Measurements from ENCODE around the gene RAD51B.
"Not testable (repeated sequence)": the region's sequence is repeated elsewhere in the genome, so short reads cannot be mapped to it uniquely, and the experiment has no call there.

RAD51B gene

DNA sequence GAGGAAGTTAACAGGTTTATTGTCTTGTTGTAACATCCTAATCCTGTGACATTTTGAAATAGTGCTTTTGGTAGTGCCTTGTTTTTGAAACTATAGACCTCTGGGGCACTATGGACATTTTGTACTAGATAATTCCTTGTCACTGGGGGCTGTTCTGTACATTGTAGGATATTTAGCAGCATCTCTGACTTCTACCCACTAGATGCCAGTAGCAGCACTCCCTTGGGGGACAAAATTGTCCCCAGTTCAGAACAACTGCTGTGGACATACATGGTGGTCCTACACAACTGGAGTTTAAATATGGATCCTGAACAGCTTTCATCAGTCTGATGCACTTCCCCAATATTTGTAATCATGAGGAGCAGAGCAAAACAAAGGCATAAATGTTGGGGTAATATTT, 264.7 kb downstream of the RAD51B start:
- H3K27ac Mint-ChIP-seq: no peak overlapping the region

DNA sequence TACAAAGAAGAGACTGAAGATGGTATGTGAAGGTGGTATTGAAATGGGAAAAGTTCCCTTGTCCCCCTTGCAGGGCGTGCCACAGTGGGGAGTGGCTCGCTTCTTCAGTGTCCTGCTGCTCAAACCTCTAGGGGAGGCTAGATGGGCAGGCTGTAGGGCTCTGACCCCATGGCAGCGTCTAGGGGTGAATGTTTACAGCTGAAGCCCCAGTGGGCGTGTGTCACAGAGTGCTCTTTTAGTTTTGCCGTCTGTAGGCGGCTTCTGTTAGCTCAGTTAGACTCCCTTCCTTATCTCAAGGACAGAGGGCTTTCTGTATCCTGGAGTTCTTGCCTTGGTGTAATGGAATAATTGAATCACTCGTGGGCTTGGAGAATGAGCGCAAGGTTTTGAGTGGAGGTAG, 266.2 kb downstream of the RAD51B start:
- H3K27me3 Mint-ChIP-seq: no peaks in the 10 kb centered on the region
- no peak overlapping the region for H3K4me3 Mint-ChIP-seq
- no peak overlapping the region for H3K27ac Mint-ChIP-seq

More for the DNA sequence above, 264.7 kb downstream of the RAD51B start:
- no peaks in the 10 kb centered on the region for H3K36me3 Mint-ChIP-seq (ENCODE audit: low read depth)
- H3K4me3 Mint-ChIP-seq: no peak overlapping the region
- H3K27me3 Mint-ChIP-seq: no peaks in the 10 kb centered on the region
- H3K9me3 Mint-ChIP-seq: no peaks in the 10 kb centered on the region
- H3K4me1 Mint-ChIP-seq (ENCODE audit: low read depth): peaks cover 21% of the 10 kb centered on the region

DNA sequence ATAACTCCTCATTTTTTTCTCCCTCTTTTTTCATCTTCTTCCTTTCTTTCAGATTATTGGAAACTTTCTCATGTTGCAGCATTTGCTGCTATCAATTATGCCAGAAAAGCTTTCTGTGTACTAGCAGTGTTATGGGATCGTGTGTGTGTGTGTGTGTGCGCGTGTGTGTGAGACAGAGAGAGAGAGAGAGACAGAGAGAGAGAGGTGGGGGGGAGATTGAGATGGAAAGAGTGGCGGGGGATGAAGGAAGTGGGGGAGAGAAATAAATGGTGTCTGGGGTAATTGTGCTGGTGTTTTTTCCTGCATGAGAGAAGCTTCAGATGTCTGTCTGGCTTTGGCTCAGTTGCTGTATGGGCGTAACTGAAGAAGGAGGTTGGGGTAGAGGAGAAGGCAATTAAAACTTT, 268.9 kb downstream of the RAD51B start:
- Mint-ChIP-seq H3K4me1 (ENCODE audit: low read depth) (peaks cover 21% of the 10 kb centered on the region), H3K27ac (no peak overlapping the region), H3K4me3 (peak overlapping the region; percentile 1), H3K27me3 (no peaks in the 10 kb centered on the region), H3K36me3 (ENCODE audit: low read depth) (no peaks in the 10 kb centered on the region), H3K9me3 (no peaks in the 10 kb centered on the region)

More for the DNA sequence above, 266.2 kb downstream of the RAD51B start:
- no peaks in the 10 kb centered on the region for H3K36me3 Mint-ChIP-seq (ENCODE audit: low read depth)
- H3K4me1 Mint-ChIP-seq (ENCODE audit: low read depth): peaks cover 21% of the 10 kb centered on the region
- H3K9me3 Mint-ChIP-seq: no peaks in the 10 kb centered on the region

DNA sequence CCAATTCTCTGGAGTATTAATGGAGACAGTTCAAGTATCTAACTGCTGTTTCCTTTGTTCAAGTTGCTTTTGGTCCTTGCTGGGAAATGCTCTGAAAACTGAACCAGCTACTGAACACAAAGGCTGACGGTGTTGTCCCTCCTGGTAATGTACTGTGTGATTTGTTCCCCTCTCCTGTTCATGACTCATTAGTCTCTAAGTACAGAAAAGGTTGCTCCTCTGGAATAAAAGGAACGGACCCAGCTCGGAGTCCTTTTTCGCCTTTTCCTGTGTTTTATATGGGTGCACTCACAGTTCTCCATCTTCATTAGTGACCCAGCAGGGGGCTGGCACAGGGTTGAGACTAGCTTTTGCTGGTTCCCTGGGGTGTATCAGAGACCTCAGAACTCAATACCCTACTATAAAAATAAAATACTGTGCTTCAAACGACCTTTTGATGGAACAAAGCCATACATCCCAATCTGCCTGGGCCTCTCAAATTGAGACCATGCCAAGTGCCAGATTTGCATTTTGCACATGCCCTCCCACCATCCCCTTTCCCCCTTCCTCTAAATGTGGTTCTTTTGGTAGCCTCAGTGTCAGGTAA, 269.7 kb downstream of the RAD51B start:
- peaks cover 21% of the 10 kb centered on the region for H3K4me1 Mint-ChIP-seq (ENCODE audit: low read depth)
- no peak overlapping the region for H3K27ac Mint-ChIP-seq
- no peaks in the 10 kb centered on the region for H3K9me3 Mint-ChIP-seq
- H3K36me3 Mint-ChIP-seq (ENCODE audit: low read depth): no peaks in the 10 kb centered on the region
- no peaks in the 10 kb centered on the region for H3K27me3 Mint-ChIP-seq
- H3K4me3 Mint-ChIP-seq: no peak overlapping the region

DNA sequence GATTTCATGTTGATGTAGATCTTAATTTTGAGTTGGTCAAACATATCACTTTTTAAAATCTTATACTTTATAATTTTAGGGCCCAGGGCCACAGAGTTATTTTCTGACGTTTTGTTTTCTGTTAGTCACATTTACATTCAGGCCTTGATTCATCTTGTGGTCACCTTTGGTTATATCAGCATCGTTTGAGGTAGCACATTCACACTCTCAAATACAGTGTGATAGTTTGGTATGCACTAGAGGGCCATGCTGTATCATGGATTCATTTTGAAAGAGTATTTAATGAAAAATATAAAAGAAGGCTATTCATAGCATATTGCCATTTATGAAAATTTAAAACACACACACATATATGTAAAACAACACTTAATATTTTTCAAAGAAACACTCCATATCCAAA, 274.6 kb downstream of the RAD51B start:
- Mint-ChIP-seq H3K4me1 (ENCODE audit: low read depth) (peaks cover 3% of the 10 kb centered on the region), H3K27ac (no peak overlapping the region), H3K4me3 (no peak overlapping the region), H3K9me3 (peaks cover 15% of the 10 kb centered on the region), H3K27me3 (no peaks in the 10 kb centered on the region), H3K36me3 (ENCODE audit: low read depth) (peaks cover 12% of the 10 kb centered on the region)

DNA sequence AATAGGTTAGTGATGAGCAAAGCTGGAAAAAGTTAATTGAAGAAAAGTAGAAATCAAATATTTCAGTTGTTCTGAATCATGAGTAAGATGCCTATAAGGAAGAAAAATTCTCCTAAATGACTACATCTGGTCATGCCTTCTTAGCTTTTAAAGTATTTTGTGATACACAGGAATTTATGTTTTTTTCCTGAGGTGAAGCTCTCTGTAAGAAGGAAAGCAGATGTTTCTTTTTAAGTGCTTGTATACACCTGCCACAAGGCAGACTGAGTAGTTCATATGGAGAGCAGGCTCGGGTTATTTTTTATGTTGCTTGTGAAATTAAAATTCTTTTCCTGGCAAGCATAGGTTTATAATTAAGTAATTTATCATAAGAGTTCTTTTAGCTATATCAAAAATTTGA, 275.2 kb downstream of the RAD51B start:
- Mint-ChIP-seq H3K36me3 (ENCODE audit: low read depth) (peaks cover 14% of the 10 kb centered on the region), H3K4me3 (no peak overlapping the region), H3K4me1 (ENCODE audit: low read depth) (no peaks in the 10 kb centered on the region), H3K9me3 (peaks cover 19% of the 10 kb centered on the region), H3K27ac (no peak overlapping the region), H3K27me3 (no peaks in the 10 kb centered on the region)

DNA sequence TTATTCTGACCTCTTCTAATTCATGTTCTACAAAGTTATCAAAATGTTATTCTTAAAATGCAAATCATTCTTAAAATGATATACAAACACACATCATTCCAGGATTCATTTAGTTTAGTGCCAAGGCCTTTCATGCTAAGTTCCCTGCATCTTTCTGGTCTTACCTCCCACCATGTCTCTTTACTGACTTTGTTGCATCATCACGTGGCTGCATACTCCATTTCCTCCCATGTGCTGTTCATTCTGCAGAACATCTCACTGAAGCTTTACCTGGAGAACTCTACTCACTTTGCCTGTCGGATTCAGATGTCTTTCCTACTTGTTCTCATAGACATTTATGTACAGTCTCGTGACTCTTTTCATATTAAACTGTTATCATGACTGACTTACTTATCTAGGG, 278.1 kb downstream of the RAD51B start:
- no peaks in the 10 kb centered on the region for H3K4me1 Mint-ChIP-seq (ENCODE audit: low read depth)
- H3K27me3 Mint-ChIP-seq: no peaks in the 10 kb centered on the region
- peaks cover 33% of the 10 kb centered on the region for H3K9me3 Mint-ChIP-seq
- H3K4me3 Mint-ChIP-seq: no peak overlapping the region
- H3K36me3 Mint-ChIP-seq (ENCODE audit: low read depth): peaks cover 30% of the 10 kb centered on the region
- H3K27ac Mint-ChIP-seq: no peak overlapping the region

DNA sequence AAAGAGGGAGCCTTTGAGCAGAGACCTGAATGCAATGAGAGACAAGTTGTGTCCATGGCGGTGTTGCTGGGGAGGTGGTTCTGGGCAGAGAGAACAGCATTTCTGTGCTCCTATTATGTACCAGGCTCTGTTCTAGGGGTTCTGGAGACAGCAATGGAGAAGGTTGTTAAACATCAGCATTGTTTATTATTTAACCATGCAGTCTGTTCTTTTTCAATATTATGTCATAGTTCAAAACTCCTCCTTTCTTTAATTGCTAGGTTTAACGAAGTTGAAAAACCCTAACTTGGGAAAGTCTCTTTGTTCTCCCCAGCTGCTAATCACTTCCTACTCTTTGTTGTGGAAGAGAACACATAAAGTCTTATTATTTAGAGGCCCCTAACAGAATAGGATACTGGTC, 279.3 kb downstream of the RAD51B start:
- Mint-ChIP-seq H3K27ac (no peak overlapping the region), H3K36me3 (ENCODE audit: low read depth) (peaks cover 32% of the 10 kb centered on the region), H3K27me3 (no peaks in the 10 kb centered on the region), H3K4me3 (no peak overlapping the region), H3K9me3 (peaks cover 37% of the 10 kb centered on the region), H3K4me1 (ENCODE audit: low read depth) (no peaks in the 10 kb centered on the region)

DNA sequence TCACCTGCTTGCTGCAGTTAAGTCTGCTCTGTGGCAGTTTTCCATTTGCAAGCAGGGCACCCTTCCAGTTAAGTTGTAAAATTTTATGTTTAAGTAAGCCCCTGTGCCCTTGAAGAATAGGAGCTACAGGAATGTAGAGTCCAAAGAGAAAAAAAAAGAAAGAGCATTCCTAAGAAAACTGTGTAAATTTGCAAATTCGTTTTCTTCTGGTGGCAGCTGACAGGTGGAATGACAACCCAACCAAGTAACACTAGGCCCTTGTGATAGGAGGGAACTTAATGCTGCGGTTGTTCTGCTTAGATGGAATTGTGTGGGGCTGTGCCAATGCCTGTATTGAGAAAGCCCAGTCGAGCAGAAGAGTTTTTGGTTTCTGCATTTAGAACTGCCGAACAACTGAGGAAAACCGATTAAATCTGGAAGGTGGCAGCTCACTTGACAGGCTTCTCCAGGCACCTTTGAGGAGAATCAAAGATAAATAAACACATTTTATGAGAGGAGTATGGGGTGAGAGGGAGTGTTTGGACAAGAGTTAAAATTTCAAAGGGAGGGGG, 280.0 kb downstream of the RAD51B start:
- H3K27ac Mint-ChIP-seq: no peak overlapping the region
- H3K9me3 Mint-ChIP-seq: peaks cover 37% of the 10 kb centered on the region
- H3K27me3 Mint-ChIP-seq: no peaks in the 10 kb centered on the region
- H3K36me3 Mint-ChIP-seq (ENCODE audit: low read depth): peaks cover 32% of the 10 kb centered on the region
- H3K4me3 Mint-ChIP-seq: no peak overlapping the region
- H3K4me1 Mint-ChIP-seq (ENCODE audit: low read depth): no peaks in the 10 kb centered on the region

DNA sequence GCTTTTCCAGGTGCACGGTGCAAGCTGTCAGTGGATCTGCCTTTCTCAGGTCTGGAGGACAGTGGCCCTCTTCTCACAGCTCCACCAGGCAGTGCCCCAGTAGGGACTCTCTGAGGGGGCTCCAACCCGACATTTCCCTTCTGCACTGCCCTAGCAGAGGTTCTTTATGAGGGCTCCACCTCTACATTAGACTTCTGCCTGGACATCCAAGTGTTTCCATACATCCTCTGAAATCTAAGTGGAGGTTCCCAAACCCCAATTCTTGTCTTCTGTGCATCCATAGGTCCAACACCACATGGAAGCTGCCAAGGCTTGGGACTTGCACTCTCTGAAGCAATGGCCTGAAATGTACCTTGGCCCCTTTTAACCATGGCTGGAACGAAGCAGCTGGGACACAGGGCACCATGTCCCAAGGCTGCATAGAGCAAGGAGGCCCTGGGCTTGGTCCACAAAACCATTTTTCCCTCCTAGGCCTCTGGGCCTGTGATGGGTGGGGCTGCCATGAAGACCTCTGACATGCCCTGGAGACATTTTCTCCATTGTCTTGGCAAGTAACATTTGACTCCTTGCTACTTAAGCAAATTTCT, 282.2 kb downstream of the RAD51B start:
- not testable (repeated sequence) for H3K4me1 Mint-ChIP-seq (ENCODE audit: low read depth); H3K4me3 Mint-ChIP-seq; H3K27ac Mint-ChIP-seq; H3K27me3 Mint-ChIP-seq
- Mint-ChIP-seq H3K36me3 (ENCODE audit: low read depth) (peaks cover 32% of the 10 kb centered on the region), H3K9me3 (peaks cover 37% of the 10 kb centered on the region)

DNA sequence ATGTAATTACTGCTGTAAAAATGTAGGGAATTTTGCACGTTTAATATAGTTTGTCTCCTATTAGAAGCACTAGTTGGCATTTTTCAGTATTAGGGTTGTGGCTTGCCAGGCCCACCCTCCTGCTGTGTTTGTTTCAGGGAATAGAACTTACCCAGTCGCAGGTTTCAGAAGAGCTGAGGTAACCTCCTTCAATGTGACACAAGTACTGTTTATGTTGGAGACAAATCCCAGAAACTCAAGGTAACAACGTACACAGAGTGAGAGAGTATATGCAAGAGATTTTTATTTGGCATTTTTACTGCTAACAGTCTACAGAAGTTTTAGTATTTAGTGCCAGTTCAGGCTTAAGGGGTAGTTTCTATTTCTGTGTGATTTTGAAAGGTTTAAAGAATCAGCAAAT, 284.3 kb downstream of the RAD51B start:
- H3K4me3 Mint-ChIP-seq: no peak overlapping the region
- H3K27ac Mint-ChIP-seq: no peak overlapping the region
- no peaks in the 10 kb centered on the region for H3K4me1 Mint-ChIP-seq (ENCODE audit: low read depth)
- no peaks in the 10 kb centered on the region for H3K27me3 Mint-ChIP-seq
- H3K9me3 Mint-ChIP-seq: peaks cover 24% of the 10 kb centered on the region
- H3K36me3 Mint-ChIP-seq (ENCODE audit: low read depth): peaks cover 20% of the 10 kb centered on the region

DNA sequence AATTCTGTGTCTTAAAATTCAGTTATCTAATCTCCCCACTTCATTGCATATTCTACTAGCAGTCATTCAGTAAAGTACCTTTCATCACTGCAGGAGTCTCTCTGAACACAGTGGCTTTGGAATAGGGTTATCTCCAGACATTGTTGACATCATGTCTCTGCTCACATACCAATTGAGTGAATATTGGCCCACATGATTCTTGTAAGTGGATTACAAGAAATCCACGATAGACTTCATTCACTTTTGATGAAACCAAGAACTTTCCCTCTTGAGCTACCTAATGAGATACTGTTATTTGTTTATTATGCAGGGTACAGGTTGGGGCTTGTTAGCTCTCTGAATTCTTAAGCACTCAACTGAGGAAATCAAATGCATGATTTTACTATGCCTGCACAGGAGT, 284.9 kb downstream of the RAD51B start:
- no peak overlapping the region for H3K4me3 Mint-ChIP-seq
- H3K27ac Mint-ChIP-seq: no peak overlapping the region
- H3K9me3 Mint-ChIP-seq: peaks cover 21% of the 10 kb centered on the region
- H3K4me1 Mint-ChIP-seq (ENCODE audit: low read depth): peaks cover 6% of the 10 kb centered on the region
- H3K36me3 Mint-ChIP-seq (ENCODE audit: low read depth): peaks cover 20% of the 10 kb centered on the region
- no peaks in the 10 kb centered on the region for H3K27me3 Mint-ChIP-seq

DNA sequence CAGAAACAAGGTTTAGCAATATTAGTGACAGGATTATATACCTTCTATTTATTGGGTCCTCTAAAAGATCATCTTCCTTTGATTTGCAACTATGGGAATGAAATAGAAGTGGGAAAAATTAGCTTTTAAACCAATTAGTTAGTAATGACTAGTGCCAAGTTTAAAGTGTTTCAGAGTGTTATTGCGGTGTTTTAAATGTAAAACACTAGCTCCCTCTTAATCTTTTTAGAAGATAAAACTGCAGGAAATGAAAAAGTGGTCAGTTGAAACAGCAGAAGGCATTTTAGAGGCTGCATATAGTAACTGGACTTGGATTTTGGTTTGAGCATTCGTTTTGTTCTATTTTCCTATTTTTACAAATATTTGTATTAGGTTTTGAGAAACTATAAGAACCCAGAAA, 286.2 kb downstream of the RAD51B start:
- Mint-ChIP-seq H3K36me3 (ENCODE audit: low read depth) (peaks cover 11% of the 10 kb centered on the region), H3K4me1 (ENCODE audit: low read depth) (peaks cover 19% of the 10 kb centered on the region), H3K27ac (no peak overlapping the region), H3K27me3 (no peaks in the 10 kb centered on the region), H3K9me3 (peaks cover 12% of the 10 kb centered on the region), H3K4me3 (no peak overlapping the region)

DNA sequence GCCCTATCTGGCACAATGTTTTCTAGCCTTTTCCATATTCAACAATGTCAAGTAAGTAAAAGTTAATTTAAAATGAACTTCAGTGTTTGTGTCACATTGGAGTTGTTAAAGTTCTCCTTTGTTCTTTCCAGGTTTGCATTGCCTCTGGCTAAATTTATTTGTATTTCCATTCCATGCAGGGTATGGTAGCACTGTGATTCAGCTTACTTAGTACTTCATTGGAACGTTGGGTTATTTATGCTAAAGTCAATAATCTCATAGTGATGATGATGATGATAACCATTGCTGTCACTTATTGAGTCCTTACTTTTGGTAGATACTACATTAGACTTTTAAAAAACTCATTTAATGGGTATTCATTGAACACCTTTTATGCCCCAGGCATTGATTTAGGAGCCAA, 286.9 kb downstream of the RAD51B start:
- no peaks in the 10 kb centered on the region for H3K27me3 Mint-ChIP-seq
- peaks cover 8% of the 10 kb centered on the region for H3K36me3 Mint-ChIP-seq (ENCODE audit: low read depth)
- H3K27ac Mint-ChIP-seq: no peak overlapping the region
- no peak overlapping the region for H3K4me3 Mint-ChIP-seq
- H3K4me1 Mint-ChIP-seq (ENCODE audit: low read depth): peaks cover 25% of the 10 kb centered on the region
- peaks cover 11% of the 10 kb centered on the region for H3K9me3 Mint-ChIP-seq

DNA sequence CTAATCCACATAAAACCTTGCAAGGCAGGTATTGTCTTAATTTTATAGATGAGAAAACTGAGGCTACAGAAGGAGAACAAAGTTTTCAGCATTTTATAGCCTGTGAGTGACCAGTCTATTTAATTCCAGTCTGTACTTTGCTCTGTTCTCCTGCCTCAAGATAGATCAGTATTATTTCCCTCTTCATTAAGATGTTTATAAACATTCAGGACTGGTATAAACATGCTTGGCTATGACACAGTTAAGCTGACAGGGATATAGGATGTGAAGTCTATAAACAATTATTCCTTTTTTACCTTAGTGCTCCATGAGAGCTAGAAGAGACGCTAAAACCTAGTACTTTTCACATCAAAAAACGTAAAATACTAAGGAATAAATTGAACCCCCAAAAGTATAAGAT, 287.3 kb downstream of the RAD51B start:
- Mint-ChIP-seq H3K27me3 (no peaks in the 10 kb centered on the region), H3K4me3 (no peak overlapping the region), H3K9me3 (peaks cover 11% of the 10 kb centered on the region), H3K4me1 (ENCODE audit: low read depth) (peaks cover 27% of the 10 kb centered on the region), H3K36me3 (ENCODE audit: low read depth) (peaks cover 8% of the 10 kb centered on the region), H3K27ac (no peak overlapping the region)

Data from stimulated activated naive CD8-positive, alpha-beta T cell treated with anti-CD3 and anti-CD28 coated beads, Interleukin-15, Interleukin-2, amounts not matched to agents 100 ng/mL and 50 ng/mL, for 24 hours (primary cell).